Measurements from ENCODE around the gene ZNF622.

DNA sequence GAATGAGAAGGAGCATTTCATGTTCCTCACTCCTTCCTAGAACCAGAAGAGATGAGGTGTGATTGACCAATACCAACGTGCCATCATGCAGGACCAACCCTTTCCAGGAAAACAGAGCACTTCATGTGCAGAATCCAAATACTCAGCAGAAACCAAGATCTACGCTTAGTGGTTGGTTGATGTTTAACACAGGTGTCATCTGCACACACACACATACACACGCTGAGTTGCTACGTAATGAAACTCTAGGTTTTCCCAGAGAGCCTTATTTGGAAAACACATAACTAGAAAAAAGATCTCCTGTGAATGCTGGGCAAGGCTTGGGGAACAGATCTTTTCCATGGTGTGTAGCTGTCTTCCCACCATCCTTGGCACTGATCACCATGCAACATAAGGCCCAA is 21.1 kb upstream of the ZNF622 start:
- TF ChIP-seq, protein P1, sequence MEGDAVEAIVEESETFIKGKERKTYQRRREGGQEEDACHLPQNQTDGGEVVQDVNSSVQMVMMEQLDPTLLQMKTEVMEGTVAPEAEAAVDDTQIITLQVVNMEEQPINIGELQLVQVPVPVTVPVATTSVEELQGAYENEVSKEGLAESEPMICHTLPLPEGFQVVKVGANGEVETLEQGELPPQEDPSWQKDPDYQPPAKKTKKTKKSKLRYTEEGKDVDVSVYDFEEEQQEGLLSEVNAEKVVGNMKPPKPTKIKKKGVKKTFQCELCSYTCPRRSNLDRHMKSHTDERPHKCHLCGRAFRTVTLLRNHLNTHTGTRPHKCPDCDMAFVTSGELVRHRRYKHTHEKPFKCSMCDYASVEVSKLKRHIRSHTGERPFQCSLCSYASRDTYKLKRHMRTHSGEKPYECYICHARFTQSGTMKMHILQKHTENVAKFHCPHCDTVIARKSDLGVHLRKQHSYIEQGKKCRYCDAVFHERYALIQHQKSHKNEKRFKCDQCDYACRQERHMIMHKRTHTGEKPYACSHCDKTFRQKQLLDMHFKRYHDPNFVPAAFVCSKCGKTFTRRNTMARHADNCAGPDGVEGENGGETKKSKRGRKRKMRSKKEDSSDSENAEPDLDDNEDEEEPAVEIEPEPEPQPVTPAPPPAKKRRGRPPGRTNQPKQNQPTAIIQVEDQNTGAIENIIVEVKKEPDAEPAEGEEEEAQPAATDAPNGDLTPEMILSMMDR (IDR thresholded peaks at IDR 0.05; ENCODE audit: low read depth, low read length), result no peak
- TF ChIP-seq POLR2A (IDR thresholded peaks at IDR 0.05; ENCODE audit: extremely low read depth, insufficient read length), result no peak

Data from NB4 (cell line).